Activated CD4-positive, CD25-positive, alpha-beta regulatory T cell treated with anti-CD3 and anti-CD28 coated beads, Interleukin-2, amount 50 U/mL, for 16 hours (primary cell): ENCODE data around the gene PGAP3.
A peak's percentile ranks its signal among the peaks of the same experiment; 100 is the strongest.

ENCODE experiments used
- DNase-seq: peaks from one replicate; pipeline ENCODE4 v3.0.0-alpha.2; 2020; ENCODE audit warnings: low read depth, low spot score

Gene PGAP3

GRCh38 chr17:39639566-39640458 lies 48.0 kb downstream of the PGAP3 start:
- no peak for DNase-seq

GRCh38 chr17:39639043-39639442 lies 48.8 kb downstream of the PGAP3 start:
- no peak for DNase-seq

GRCh38 chr17:39638317-39638716 lies 49.5 kb downstream of the PGAP3 start:
- no peak for DNase-seq

GRCh38 chr17:39636927-39637736 lies 50.7 kb downstream of the PGAP3 start, which contains the start of gene STARD3:
Gene STARD3, plus strand, starts transcription at chr17:39637144. Its CDS starts 16,388 bp downstream, at chr17:39653532.
- peak; percentile 80 for DNase-seq

GRCh38 chr17:39636587-39636926 lies 51.3 kb downstream of the PGAP3 start:
- DNase-seq: no peak

- no peak for DNase-seq
These were observed 52.2 kb downstream of the PGAP3 start for GRCh38 chr17:39635614-39636176.

- DNase-seq: no peak
These were observed 53.4 kb downstream of the PGAP3 start for GRCh38 chr17:39634384-39634871.

GRCh38 chr17:39633570-39634183 lies 54.2 kb downstream of the PGAP3 start:
- no peak for DNase-seq

- DNase-seq: no peak
These were observed 55.5 kb downstream of the PGAP3 start for GRCh38 chr17:39632153-39632941.

GRCh38 chr17:39631403-39631802 lies 56.5 kb downstream of the PGAP3 start:
- DNase-seq: no peak

GRCh38 chr17:39629898-39630297 lies 58.0 kb downstream of the PGAP3 start:
- no peak for DNase-seq

- DNase-seq: no peak
These were observed 58.4 kb downstream of the PGAP3 start for GRCh38 chr17:39629494-39629880.

GRCh38 chr17:39628655-39629493 lies 59.0 kb downstream of the PGAP3 start:
- DNase-seq: no peak

GRCh38 chr17:39627712-39628516 lies 59.9 kb downstream of the PGAP3 start:
- no peak for DNase-seq

- DNase-seq: no peak
These were observed 60.7 kb downstream of the PGAP3 start for GRCh38 chr17:39627047-39627711.

- DNase-seq: no peak
These were observed 61.4 kb downstream of the PGAP3 start, which contains the start of gene PPP1R1B for GRCh38 chr17:39626171-39627046. Gene PPP1R1B, plus strand, starts transcription at chr17:39626952. Its CDS starts 441 bp downstream, at chr17:39627393.

- DNase-seq: no peak
These were observed 62.6 kb downstream of the PGAP3 start for GRCh38 chr17:39625198-39625785.
